HG03108 (cell line): ENCODE data around the gene QKI.
"Not testable (repeated sequence)": the region's sequence is repeated elsewhere in the genome, so short reads cannot be mapped to it uniquely, and the experiment has no call there.

Experiments used
- ATAC-seq: cut with Tn5 transposase; IDR thresholded peaks from one replicate; pipeline ENCODE4 v1.9.1; 2021; ENCODE audit warnings: moderate library complexity; ENCODE audit not compliant: unreplicated experiment

The QKI gene

GRCh38 chr6:163572612-163573011 is 158.1 kb downstream of the QKI start:
- ATAC-seq = no peak

GRCh38 chr6:163573503-163574179 is 159.1 kb downstream of the QKI start:
- no peak for ATAC-seq

GRCh38 chr6:163576114-163576513 is 161.6 kb downstream of the QKI start:
- no peak for ATAC-seq

- ATAC-seq = no peak
Measured at GRCh38 chr6:163577404-163577803, 162.9 kb downstream of the QKI start.

- no peak for ATAC-seq
Measured at GRCh38 chr6:163579111-163579879, 164.8 kb downstream of the QKI start.

GRCh38 chr6:163579880-163580295 is 165.4 kb downstream of the QKI start:
- no peak for ATAC-seq

GRCh38 chr6:163580311-163581030 is 166.0 kb downstream of the QKI start:
- no peak for ATAC-seq

- ATAC-seq = no peak
Measured at GRCh38 chr6:163583558-163583957, 169.0 kb downstream of the QKI start.

- ATAC-seq = no peak
Measured at GRCh38 chr6:163585932-163586437, 171.5 kb downstream of the QKI start.

GRCh38 chr6:163586888-163587287 is 172.4 kb downstream of the QKI start:
- ATAC-seq = no peak

- no peak for ATAC-seq
Measured at GRCh38 chr6:163588220-163588919, 173.9 kb downstream of the QKI start.

GRCh38 chr6:163589387-163589786 is 174.9 kb downstream of the QKI start:
- ATAC-seq = no peak

- not testable (repeated sequence) for ATAC-seq
Measured at GRCh38 chr6:163590132-163590531, 175.6 kb downstream of the QKI start.

- ATAC-seq = no peak
Measured at GRCh38 chr6:163592872-163593271, 178.4 kb downstream of the QKI start.

GRCh38 chr6:163596174-163596573 is 181.7 kb downstream of the QKI start:
- no peak for ATAC-seq

GRCh38 chr6:163599136-163599535 is 184.6 kb downstream of the QKI start:
- no peak for ATAC-seq

- no peak for ATAC-seq
Measured at GRCh38 chr6:163599684-163600083, 185.2 kb downstream of the QKI start.

GRCh38 chr6:163600331-163600730 is 185.8 kb downstream of the QKI start:
- no peak for ATAC-seq

GRCh38 chr6:163600781-163601180 is 186.3 kb downstream of the QKI start:
- ATAC-seq = no peak

- ATAC-seq = no peak
Measured at GRCh38 chr6:163602851-163603250, 188.3 kb downstream of the QKI start.

- no peak for ATAC-seq
Measured at GRCh38 chr6:163603395-163603794, 188.9 kb downstream of the QKI start.
